GM23248 (cell line): Measurements from ENCODE around the gene UBL5. TPM values are rescaled to one million over a fixed set of nuclear protein-coding genes. Genes with fewer than 3 reads are reported as not detected.
A peak's percentile ranks its signal among the peaks of the same experiment; 100 is the strongest.

Experiments used
- DNase-seq: peaks from one replicate; pipeline ENCODE4 v3.0.0-alpha.2; 2015
- H2AFZ ChIP-seq: fragments of 200-600 bp; sonication (generic); 2 replicates; pipeline ENCODE4 v1.6.1; 2016; ENCODE audit warnings: antibody characterized with exemption
- H3F3A ChIP-seq: fragments of 200-600 bp; sonication (generic); 2 replicates; pipeline ENCODE4 v1.6.1; 2016; ENCODE audit warnings: mild to moderate bottlenecking, antibody characterized with exemption, mixed run types; ENCODE audit not compliant: insufficient read depth
- H3K27ac ChIP-seq: fragments of 200-600 bp; sonication (generic); 2 replicates; pipeline ENCODE4 v1.5.1; 2016; ENCODE audit warnings: mild to moderate bottlenecking
- H3K27me3 ChIP-seq: fragments of 200-600 bp; sonication (generic); replicated peaks from 2 replicates; pipeline ENCODE4 v1.6.1; 2016; ENCODE audit warnings: mild to moderate bottlenecking; ENCODE audit not compliant: insufficient read depth
- H3K36me3 ChIP-seq: fragments of 200-600 bp; sonication (generic); 2 replicates; pipeline ENCODE4 v1.6.1; 2016; ENCODE audit warnings: low read depth, mild to moderate bottlenecking
- H3K4me1 ChIP-seq: fragments of 200-600 bp; sonication (generic); 2 replicates; pipeline ENCODE4 v1.6.1; 2016; ENCODE audit warnings: mild to moderate bottlenecking; ENCODE audit not compliant: insufficient read depth
- H3K4me2 ChIP-seq: fragments of 200-600 bp; sonication (generic); one replicate; pipeline ENCODE4 v1.6.1; 2016; ENCODE audit warnings: mild to moderate bottlenecking; ENCODE audit not compliant: unreplicated experiment
- H3K4me3 ChIP-seq: fragments of 200-600 bp; sonication (generic); 2 replicates; pipeline ENCODE4 v1.5.1; 2016; ENCODE audit warnings: mild to moderate bottlenecking
- H3K79me2 ChIP-seq: fragments of 200-600 bp; sonication (generic); 2 replicates; pipeline ENCODE4 v1.6.1; 2016; ENCODE audit warnings: mild to moderate bottlenecking; ENCODE audit not compliant: insufficient read depth
- H3K9ac ChIP-seq: fragments of 200-600 bp; sonication (generic); 2 replicates; pipeline ENCODE4 v1.6.1; 2016; ENCODE audit warnings: mild to moderate bottlenecking
- H3K9me2 ChIP-seq: fragments of 200-600 bp; sonication (generic); 2 replicates; pipeline ENCODE4 v1.6.1; 2016; ENCODE audit warnings: mixed run types, mild to moderate bottlenecking, moderate library complexity; ENCODE audit not compliant: insufficient read depth
- H3K9me3 ChIP-seq: fragments of 200-600 bp; sonication (generic); one replicate; pipeline ENCODE4 v1.6.1; 2017; ENCODE audit warnings: low read depth
- H4K20me1 ChIP-seq: fragments of 200-600 bp; sonication (generic); 2 replicates; pipeline ENCODE4 v1.6.0; 2016; ENCODE audit not compliant: insufficient read depth
- EZH2 ChIP-seq: fragments of 200-600 bp; sonication (generic); IDR thresholded peaks from 2 replicates; pipeline ENCODE4 v1.6.1; 2018; ENCODE audit warnings: antibody characterized with exemption, mild to moderate bottlenecking; ENCODE audit not compliant: insufficient read depth, poor library complexity, severe bottlenecking
- EZH2phosphoT487 ChIP-seq: fragments of 200-600 bp; sonication (generic); IDR thresholded peaks from 2 replicates; pipeline ENCODE4 v1.6.1; 2018; ENCODE audit warnings: antibody characterized with exemption, moderate library complexity, mild to moderate bottlenecking, low read depth; ENCODE audit not compliant: insufficient read depth
- WGBS, 2 experiments: methylation state at CpG; one replicate each; pipeline ENCODE4 v1.1.6; 2015 to 2017; ENCODE audit warnings: low lambda C conversion rate in 2 of 2, low coverage in 1 of 2; ENCODE audit errors: missing lambda C conversion rate in 2 of 2; 5-methylcytosine and 5-hydroxymethylcytosine counted together
- in situ Hi-C: fragments of 300-500 bp; cut with MboI; formaldehyde crosslinking; loops from 2 replicates; pipeline ENCODE4 v1.15.0; 2020
- polyA plus RNA-seq: library from polyadenylated mRNA; unstranded; fragments of >200 nt; fragmentation: Nextera tagmentation; extraction: Ambion mirVana; gene quantifications from 2 replicates; pipeline ENCODE4 v1.2.1, GENCODE V29; 2016
- total RNA-seq: library from RNA; depleted of rRNA; stranded (reverse); fragments of >200 nt; shearing (Covaris generic); gene quantifications from 2 replicates; pipeline ENCODE4 v1.2.3, GENCODE V29; 2014

Gene UBL5
- total and polyA plus RNA-seq, 2 experiments from 2014 or later = 392 to 605 TPM

GRCh38 chr19:9808855-9809824 is 18.6 kb upstream of the UBL5 start:
- no peaks in the 10 kb centered on the region for H3K27me3 ChIP-seq
- H3K4me3 ChIP-seq = no peak overlapping the region
- H4K20me1 ChIP-seq = no peaks in the 10 kb centered on the region
- peaks cover 3% of the 10 kb centered on the region for H3K36me3 ChIP-seq
- in situ Hi-C loops = no loop called here
- no peak for DNase-seq
- H3K4me2 ChIP-seq = no peak overlapping the region
- no peaks in the 10 kb centered on the region for H3K9me3 ChIP-seq
- no peak overlapping the region for H2AFZ ChIP-seq
- H3F3A ChIP-seq = no peaks in the 10 kb centered on the region
- no peak overlapping the region for H3K9ac ChIP-seq
- 94 to 96% methylated on average over 11 of the region's 11 CpGs for WGBS, 2 experiments
- peaks cover 26% of the 10 kb centered on the region for H3K79me2 ChIP-seq
- H3K27ac ChIP-seq = no peak overlapping the region
- no peaks in the 10 kb centered on the region for H3K9me2 ChIP-seq
- H3K4me1 ChIP-seq = no peaks in the 10 kb centered on the region
- no peak for TF ChIP-seq EZH2phosphoT487
- TF ChIP-seq EZH2 = no peak

- no peak for DNase-seq
- Histone ChIP-seq H3K4me1 (no peaks in the 10 kb centered on the region), H2AFZ (no peak overlapping the region), H3K4me2 (no peak overlapping the region), H3K4me3 (no peak overlapping the region), H3K9me2 (no peaks in the 10 kb centered on the region), H3K9ac (no peak overlapping the region), H3K27ac (no peak overlapping the region), H3F3A (no peaks in the 10 kb centered on the region), H3K79me2 (peaks cover 46% of the 10 kb centered on the region), H3K27me3 (no peaks in the 10 kb centered on the region), H3K9me3 (no peaks in the 10 kb centered on the region), H3K36me3 (peaks cover 3% of the 10 kb centered on the region), H4K20me1 (no peaks in the 10 kb centered on the region)
- TF ChIP-seq EZH2 = no peak
- no peak for TF ChIP-seq EZH2phosphoT487
- 97 to 98% methylated on average over 21 of the region's 21 CpGs for WGBS, 2 experiments
- in situ Hi-C loops = no loop called here
Measured at GRCh38 chr19:9811139-9811538, 16.6 kb upstream of the UBL5 start.

- WGBS, 2 experiments = 3 to 4% methylated on average over 37 to 39 of the region's 39 CpGs
- peaks cover 11% of the 10 kb centered on the region for H3K4me1 ChIP-seq
- peak overlapping the region; percentile 92 for H3K27ac ChIP-seq
- H3K9me3 ChIP-seq = no peaks in the 10 kb centered on the region
- in situ Hi-C loops = no loop called here
- no peaks in the 10 kb centered on the region for H3K36me3 ChIP-seq
- H3K4me3 ChIP-seq = peak overlapping the region; percentile 91
- peak overlapping the region; percentile 91 for H3K9ac ChIP-seq
- peak overlapping the region; percentile 84 for H2AFZ ChIP-seq
- H3K4me2 ChIP-seq = peak overlapping the region; percentile 89
- H3K9me2 ChIP-seq = no peaks in the 10 kb centered on the region
- no peaks in the 10 kb centered on the region for H3F3A ChIP-seq
- H3K79me2 ChIP-seq = peaks cover 54% of the 10 kb centered on the region
- peak; percentile 23 for DNase-seq
- no peak for TF ChIP-seq EZH2phosphoT487
- no peak for TF ChIP-seq EZH2
- H3K27me3 ChIP-seq = no peaks in the 10 kb centered on the region
- no peaks in the 10 kb centered on the region for H4K20me1 ChIP-seq
Measured at GRCh38 chr19:9818175-9818733, 9.5 kb upstream of the UBL5 start.

DNA sequence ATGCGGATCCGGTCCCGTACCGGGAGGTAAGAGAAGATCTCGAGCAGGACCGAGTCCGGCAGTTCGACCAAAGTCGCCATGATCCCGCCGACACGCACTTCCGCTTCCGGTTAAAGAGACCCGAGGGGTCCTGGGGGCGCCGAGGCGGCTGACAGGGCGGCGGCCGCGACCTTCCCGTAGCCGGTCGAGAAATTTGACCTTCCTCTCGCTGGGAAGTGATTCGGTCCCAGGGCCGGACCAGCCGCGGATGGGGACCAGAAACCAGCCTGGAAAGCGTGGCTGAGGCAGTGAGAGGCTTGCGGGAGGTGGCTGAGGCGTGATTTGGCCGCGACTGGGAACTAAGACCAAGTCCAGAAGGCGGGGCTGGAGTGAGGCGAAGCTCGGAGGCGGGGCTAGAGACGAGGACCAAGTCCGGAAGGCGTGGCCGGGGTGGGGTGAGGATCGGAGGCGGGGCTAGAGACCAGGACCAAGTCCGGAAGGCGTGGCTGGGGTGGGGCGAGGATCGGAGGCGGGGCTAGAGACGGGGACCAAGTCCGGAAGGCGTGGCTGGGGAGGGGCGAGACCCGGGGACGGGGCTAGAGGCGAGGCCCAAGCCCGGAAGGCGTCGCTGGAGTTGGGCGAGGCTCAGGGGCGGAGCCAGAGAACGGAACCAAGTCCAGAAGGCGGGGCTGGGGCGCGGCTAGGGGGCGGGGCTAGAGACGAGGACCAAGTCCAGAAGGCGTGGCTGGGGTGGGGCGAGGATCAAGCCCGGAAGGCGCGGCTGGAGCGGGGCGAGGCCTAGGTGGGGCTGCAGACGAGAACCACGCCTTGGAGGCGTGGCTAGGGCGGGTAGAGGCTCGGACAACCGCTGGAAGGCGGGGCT is 8.8 kb upstream of the UBL5 start, which contains the start of gene FBXL12:
Gene FBXL12, minus strand, starts transcription at position 346 of the 862 bp plus-strand sequence. Its CDS starts 266 bp downstream, at position 80.
- peak within 1 kb of the TSS; percentile 92 for H3K27ac ChIP-seq
- no peaks in the 10 kb centered on the region for H3F3A ChIP-seq
- H3K27me3 ChIP-seq = no peaks in the 10 kb centered on the region
- H3K4me2 ChIP-seq = peak within 1 kb of the TSS; percentile 89
- H4K20me1 ChIP-seq = no peaks in the 10 kb centered on the region
- H3K79me2 ChIP-seq = peaks cover 47% of the 10 kb centered on the region
- peak; percentile 100 for DNase-seq
- H2AFZ ChIP-seq = peak within 1 kb of the TSS; percentile 84
- H3K4me3 ChIP-seq = peak within 1 kb of the TSS; percentile 91
- no peaks in the 10 kb centered on the region for H3K9me2 ChIP-seq
- no peaks in the 10 kb centered on the region for H3K36me3 ChIP-seq
- H3K9ac ChIP-seq = peak within 1 kb of the TSS; percentile 91
- H3K4me1 ChIP-seq = peaks cover 11% of the 10 kb centered on the region
- in situ Hi-C loops = no loop called here
- no peak for TF ChIP-seq EZH2phosphoT487
- no peak for TF ChIP-seq EZH2
- WGBS, 2 experiments = 0 to 1% methylated on average over 38 to 80 of the region's 82 CpGs
- H3K9me3 ChIP-seq = no peaks in the 10 kb centered on the region
